GM19395 (cell line): ENCODE data around the gene QRFP.

Experiments
- ATAC-seq: cut with Tn5 transposase; IDR thresholded peaks from one replicate; pipeline ENCODE4 v1.9.1; 2021; ENCODE audit warnings: mild to moderate bottlenecking, moderate library complexity; ENCODE audit not compliant: unreplicated experiment

Gene QRFP

GRCh38 chr9:130890870-130891687 lies 5.5 kb downstream of the QRFP start:
- ATAC-seq: no peak

- no peak for ATAC-seq
Measured at GRCh38 chr9:130890124-130890523, 6.5 kb downstream of the QRFP start.

DNA sequence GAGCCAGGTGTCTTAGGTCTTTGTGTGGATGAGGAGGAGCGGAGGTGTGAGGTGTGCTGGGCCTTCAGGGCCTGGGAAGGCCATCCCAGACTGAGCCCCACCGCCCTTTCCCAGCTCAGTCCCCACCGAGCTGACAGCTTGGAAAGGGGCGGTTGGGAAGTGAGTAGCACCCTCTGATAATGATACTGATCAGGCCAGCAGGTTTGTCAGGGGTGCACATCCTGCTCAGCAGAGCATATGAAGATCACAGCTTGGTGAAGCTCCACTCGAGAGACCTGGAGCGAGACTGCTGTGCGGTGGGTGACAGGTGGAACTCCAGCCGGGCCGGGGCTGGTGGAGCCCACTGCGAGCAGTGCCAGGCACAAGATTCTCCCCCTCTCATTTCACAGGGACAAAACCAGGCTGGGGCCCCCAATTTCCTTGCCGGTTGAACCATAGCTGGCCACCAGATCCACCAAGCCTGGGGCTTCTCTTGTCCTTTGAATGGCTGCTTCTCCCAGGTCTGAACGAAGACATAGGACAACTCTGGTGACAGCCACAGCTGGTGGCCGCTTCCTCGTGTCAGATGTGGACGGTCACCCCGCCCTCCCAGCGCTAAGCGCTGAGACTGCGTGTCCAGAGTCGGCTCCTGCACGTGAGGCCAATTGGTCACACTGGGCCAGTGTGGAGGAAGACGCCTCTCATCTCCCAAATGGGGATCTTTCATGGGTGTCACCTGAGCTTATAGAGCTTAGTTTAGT lies 8.3 kb downstream of the QRFP start:
- no peak for ATAC-seq

DNA sequence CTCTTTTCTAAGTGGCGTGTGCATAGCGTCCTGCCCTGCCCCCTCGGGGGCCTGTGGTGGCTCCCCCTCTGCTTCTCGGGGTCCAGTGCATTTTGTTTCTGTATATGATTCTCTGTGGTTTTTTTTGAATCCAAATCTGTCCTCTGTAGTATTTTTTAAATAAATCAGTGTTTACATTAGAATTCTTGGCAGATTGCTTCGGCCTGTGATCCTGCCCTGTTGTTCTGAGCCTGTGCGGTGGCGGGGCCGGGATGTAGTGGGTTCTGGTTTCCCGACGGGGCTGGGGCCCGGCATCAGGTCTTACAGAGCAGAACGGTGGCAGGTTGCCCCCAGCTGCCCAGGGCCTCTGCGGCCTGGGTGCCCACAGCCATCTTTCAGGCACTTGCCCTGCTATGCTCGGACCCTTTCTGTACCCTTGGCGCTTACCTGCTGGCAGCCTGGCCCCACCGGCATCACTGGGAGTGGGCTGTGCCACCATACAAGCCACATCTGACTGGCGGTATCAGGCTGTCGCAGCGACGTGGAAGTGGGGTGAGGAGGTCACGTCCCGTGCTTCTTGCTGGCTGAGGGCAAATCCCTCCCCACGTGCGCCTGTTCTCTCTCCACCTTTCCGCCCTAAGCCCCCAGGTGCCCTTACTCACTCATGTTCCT lies 9.0 kb downstream of the QRFP start:
- no peak for ATAC-seq

DNA sequence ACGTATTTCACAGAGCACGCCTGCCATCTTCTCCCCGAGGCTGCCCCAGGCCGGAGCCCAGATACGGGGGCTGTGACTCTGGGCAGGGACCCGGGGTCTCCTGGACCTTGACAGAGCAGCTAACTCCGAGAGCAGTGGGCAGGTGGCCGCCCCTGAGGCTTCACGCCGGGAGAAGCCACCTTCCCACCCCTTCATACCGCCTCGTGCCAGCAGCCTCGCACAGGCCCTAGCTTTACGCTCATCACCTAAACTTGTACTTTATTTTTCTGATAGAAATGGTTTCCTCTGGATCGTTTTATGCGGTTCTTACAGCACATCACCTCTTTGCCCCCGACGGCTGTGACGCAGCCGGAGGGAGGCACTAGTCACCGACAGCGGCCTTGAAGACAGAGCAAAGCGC lies 9.6 kb downstream of the QRFP start:
- ATAC-seq: no peak

- no peak for ATAC-seq
Measured at GRCh38 chr9:130885484-130886375, 10.9 kb downstream of the QRFP start.

DNA sequence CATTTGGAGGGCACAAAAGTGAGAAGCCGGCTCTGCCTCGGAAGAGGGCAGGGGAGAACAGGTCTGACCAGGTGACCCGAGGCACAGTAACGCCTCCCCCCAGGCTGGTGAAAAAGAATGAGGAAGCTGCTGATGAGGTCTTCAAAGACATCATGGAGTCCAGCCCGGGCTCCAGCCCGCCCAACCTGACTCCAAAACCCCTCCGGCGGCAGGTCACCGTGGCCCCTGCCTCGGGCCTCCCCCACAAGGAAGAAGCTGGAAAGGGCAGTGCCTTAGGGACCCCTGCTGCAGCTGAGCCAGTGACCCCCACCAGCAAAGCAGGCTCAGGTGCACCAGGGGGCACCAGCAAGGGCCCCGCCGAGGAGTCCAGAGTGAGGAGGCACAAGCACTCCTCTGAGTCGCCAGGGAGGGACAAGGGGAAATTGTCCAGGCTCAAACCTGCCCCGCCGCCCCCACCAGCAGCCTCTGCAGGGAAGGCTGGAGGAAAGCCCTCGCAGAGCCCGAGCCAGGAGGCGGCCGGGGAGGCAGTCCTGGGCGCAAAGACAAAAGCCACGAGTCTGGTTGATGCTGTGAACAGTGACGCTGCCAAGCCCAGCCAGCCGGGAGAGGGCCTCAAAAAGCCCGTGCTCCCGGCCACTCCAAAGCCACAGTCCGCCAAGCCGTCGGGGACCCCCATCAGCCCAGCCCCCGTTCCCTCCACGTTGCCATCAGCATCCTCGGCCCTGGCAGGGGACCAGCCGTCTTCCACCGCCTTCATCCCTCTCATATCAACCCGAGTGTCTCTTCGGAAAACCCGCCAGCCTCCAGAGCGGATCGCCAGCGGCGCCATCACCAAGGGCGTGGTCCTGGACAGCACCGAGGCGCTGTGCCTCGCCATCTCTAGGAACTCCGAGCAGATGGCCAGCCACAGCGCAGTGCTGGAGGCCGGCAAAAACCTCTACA lies 11.8 kb downstream of the QRFP start:
- ATAC-seq: no peak

- ATAC-seq: no peak
Measured at GRCh38 chr9:130884111-130884531, 12.5 kb downstream of the QRFP start.

GRCh38 chr9:130883479-130883878 lies 13.1 kb downstream of the QRFP start:
- no peak for ATAC-seq

DNA sequence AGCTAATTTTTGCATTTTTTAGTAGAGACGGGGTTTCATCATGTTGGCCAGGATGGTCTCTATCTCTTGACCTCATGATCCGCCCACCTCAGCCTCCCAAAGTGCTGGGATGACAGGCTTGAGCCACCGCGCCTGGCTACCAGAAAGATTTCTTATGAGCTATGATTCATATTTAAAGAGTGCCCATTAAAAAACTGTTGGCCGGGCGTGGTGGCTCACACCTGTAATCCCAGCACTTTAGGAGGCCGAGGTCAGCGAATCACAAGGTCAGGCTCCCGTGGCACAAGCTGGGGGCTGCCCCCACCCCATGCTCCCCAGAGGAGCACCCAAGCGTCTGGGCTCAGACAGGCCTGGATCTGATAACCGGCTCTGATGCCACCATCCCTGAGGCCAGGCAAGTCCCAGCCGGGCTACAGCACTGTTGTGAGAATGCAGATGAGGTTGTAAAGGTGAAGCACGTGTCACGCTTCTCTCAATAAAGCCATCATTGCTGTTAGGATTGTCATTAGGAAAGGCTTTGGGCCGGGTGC lies 13.9 kb downstream of the QRFP start:
- no peak for ATAC-seq

DNA sequence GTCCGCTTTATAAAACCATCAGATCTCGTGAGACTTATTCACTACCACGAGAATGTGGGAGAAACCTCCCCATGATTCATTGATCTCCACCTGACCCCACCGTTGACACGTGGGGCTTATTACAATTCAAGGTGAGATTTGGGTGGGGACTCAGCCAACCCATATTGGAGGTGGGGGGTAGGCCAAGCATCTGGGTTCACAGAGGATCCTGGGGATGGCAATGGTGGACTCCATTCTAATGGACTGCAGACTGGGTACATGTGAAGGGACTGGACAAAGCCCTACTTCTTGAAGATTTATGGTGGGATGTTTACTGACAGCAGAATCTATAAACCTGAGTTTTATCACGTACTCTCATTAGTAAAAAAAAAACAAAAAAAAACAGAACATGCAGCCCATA lies 15.1 kb downstream of the QRFP start:
- no peak for ATAC-seq

GRCh38 chr9:130880599-130881220 lies 15.9 kb downstream of the QRFP start:
- no peak for ATAC-seq

- no peak for ATAC-seq
Measured at GRCh38 chr9:130879863-130880411, 16.7 kb downstream of the QRFP start.

- ATAC-seq: no peak
Measured at GRCh38 chr9:130878295-130878694, 18.3 kb downstream of the QRFP start.

- ATAC-seq: no peak
Measured at GRCh38 chr9:130877300-130877699, 19.3 kb downstream of the QRFP start.

- no peak for ATAC-seq
Measured at GRCh38 chr9:130874783-130875182, 21.8 kb downstream of the QRFP start.

DNA sequence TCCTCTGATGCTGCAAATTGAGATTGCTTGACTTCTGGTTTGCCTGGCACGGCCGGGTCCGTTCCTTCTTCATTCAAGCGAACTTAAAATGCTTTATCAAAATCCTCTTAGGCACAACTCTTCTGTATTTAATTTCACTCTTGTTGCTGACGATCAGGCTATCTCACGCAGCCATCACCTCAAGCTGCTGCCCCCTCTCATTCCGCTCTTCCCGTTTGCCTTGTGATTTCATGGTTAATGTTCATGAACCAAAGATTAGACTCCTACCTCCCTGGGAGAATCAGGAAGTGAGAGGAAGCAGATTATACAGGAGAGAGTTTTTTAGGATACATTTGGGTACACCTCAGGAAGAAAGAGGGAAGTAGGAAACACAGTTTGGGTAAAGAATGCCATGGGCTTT lies 22.6 kb downstream of the QRFP start:
- ATAC-seq: no peak

GRCh38 chr9:130872912-130873503 lies 23.6 kb downstream of the QRFP start:
- ATAC-seq: no peak
